ENCODE results near the gene ADORA1.

Gene ADORA1

DNA sequence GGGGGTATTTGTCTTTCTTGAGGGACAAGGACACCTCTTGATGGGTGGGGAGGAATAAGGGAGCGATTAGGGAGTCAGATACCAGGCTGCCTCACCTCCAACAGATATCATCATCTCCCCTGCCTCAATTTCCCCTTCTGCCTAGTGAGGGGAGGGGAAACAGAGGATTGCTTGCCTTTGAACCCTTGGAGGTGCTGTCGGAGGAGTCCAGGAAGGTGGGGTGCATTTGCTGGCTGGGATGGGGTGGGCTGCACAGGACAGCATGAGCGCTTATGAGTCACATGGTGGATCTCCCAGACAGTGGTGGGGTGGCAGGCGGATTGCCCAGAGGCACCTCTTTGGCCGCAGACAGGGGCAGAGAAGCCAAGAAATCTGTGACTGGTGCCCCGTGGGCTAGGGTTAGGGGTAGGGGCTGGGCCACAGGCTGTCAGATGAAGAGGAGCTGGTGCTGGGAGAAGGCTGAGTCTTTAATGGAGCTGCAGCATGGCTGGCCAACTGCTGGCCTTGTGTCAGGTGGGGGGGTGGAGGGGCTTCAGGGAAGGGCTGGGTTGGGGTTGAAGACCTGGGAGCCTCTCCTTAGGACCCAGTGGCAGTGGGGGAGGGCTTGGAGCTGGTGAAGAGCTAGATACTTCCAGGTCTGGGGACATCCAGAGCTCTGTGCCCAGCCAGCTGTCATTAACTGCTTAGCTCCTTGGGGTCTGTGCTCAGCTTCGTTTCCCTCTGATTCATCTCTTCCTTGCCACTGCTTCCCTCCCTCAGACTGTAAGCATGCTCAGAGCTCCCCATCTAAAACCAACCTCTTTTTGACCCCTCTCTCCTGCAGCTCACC lies 7.0 kb upstream of the ADORA1 start:
- no peak overlapping the region for H3K27ac ChIP-seq (replicated peaks)
- TF ChIP-seq GABPA (IDR thresholded peaks at IDR 0.05; ENCODE audit: low read depth): no peak
- TF ChIP-seq, protein P1, sequence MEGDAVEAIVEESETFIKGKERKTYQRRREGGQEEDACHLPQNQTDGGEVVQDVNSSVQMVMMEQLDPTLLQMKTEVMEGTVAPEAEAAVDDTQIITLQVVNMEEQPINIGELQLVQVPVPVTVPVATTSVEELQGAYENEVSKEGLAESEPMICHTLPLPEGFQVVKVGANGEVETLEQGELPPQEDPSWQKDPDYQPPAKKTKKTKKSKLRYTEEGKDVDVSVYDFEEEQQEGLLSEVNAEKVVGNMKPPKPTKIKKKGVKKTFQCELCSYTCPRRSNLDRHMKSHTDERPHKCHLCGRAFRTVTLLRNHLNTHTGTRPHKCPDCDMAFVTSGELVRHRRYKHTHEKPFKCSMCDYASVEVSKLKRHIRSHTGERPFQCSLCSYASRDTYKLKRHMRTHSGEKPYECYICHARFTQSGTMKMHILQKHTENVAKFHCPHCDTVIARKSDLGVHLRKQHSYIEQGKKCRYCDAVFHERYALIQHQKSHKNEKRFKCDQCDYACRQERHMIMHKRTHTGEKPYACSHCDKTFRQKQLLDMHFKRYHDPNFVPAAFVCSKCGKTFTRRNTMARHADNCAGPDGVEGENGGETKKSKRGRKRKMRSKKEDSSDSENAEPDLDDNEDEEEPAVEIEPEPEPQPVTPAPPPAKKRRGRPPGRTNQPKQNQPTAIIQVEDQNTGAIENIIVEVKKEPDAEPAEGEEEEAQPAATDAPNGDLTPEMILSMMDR (IDR thresholded peaks at IDR 0.05; ENCODE audit: insufficient read depth, low read length): no peak
- TF ChIP-seq REST (IDR thresholded peaks at IDR 0.05; ENCODE audit: insufficient replicate concordance, low read depth): no peak
- TF ChIP-seq SPI1 (IDR thresholded peaks at IDR 0.05; ENCODE audit: borderline replicate concordance, low read depth): no peak
- no peak for TF ChIP-seq POLR2AphosphoS5 (IDR thresholded peaks at IDR 0.05; ENCODE audit: low read depth)
- DNase-seq (ENCODE audit: low read depth in 1 of 2, low spot score in 1 of 2): no peak
- H3K4me3 ChIP-seq (replicated peaks; ENCODE audit: insufficient read depth, low read length): no peak overlapping the region
- peaks cover 12% of the 10 kb centered on the region for H3K27me3 ChIP-seq (ENCODE audit: insufficient read depth, poor library complexity, severe bottlenecking)

GRCh38 chr1:203121186-203122015 lies 6.1 kb upstream of the ADORA1 start:
- TF ChIP-seq REST (IDR thresholded peaks at IDR 0.05; ENCODE audit: insufficient replicate concordance, low read depth): no peak
- TF ChIP-seq POLR2AphosphoS5 (IDR thresholded peaks at IDR 0.05; ENCODE audit: low read depth): peak; percentile 74
- no peak; the same call in 1 of the 2 replicates for TF ChIP-seq SPI1 (IDR thresholded peaks at IDR 0.05; ENCODE audit: borderline replicate concordance, low read depth)
- peak; percentile 68 for TF ChIP-seq GABPA (IDR thresholded peaks at IDR 0.05; ENCODE audit: low read depth)
- Histone ChIP-seq H3K4me3 (replicated peaks; ENCODE audit: insufficient read depth, low read length) (no peak overlapping the region), H3K27me3 (ENCODE audit: insufficient read depth, poor library complexity, severe bottlenecking) (peaks cover 12% of the 10 kb centered on the region), H3K27ac (replicated peaks) (no peak overlapping the region)
- peak in 1 of 2 experiments; percentile 42 for DNase-seq (ENCODE audit: low read depth in 1 of 2, low spot score in 1 of 2)

DNA sequence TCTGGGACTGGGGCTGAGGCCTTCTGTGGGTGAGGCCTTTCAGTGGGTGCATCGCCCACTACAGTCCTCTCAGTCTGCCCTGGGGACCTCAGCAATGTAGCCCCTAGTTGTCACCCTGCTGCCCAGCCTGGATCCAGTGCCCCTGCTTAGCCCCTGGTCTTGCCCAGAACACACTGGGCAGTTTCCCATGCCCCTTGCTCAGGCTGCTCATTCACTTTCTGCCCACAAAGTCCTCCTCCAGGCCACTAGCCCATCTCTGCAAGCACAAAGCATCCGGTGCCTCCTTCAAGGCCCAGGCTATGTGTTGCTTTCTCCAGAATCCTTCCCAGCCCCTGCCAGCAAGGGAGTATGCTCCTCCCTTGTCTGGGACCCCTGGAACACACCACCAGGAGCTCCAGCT lies 5.4 kb upstream of the ADORA1 start:
- Histone ChIP-seq H3K27me3 (ENCODE audit: insufficient read depth, poor library complexity, severe bottlenecking) (peaks cover 18% of the 10 kb centered on the region), H3K4me3 (replicated peaks; ENCODE audit: insufficient read depth, low read length) (no peak overlapping the region), H3K27ac (replicated peaks) (no peak overlapping the region)
- TF ChIP-seq POLR2AphosphoS5 (IDR thresholded peaks at IDR 0.05; ENCODE audit: low read depth) (no peak), SPI1 (IDR thresholded peaks at IDR 0.05; ENCODE audit: borderline replicate concordance, low read depth) (no peak), REST (IDR thresholded peaks at IDR 0.05; ENCODE audit: insufficient replicate concordance, low read depth) (no peak), GABPA (IDR thresholded peaks at IDR 0.05; ENCODE audit: low read depth) (no peak)
- TF ChIP-seq, protein P1 (IDR thresholded peaks at IDR 0.05; ENCODE audit: insufficient read depth, low read length): no peak
- DNase-seq (ENCODE audit: low read depth in 1 of 2, low spot score in 1 of 2): no peak
